Hypothalamus (tissue), 51 donors: ENCODE results near the gene COX4I2.

Source experiments
- DNase-seq, 51 donors: peaks; one replicate each; lab custom pipeline; 2025; lab: John Stamatoyannopoulos, UW

Gene COX4I2

GRCh38 chr20:31689141-31689540, 51.4 kb downstream of the COX4I2 start:
- DNase-seq, result no peak

- no peak for DNase-seq
Observed at GRCh38 chr20:31690124-31690666, 52.5 kb downstream of the COX4I2 start.

- no peak for DNase-seq
Observed at GRCh38 chr20:31691646-31692275, 54.0 kb downstream of the COX4I2 start.

- DNase-seq, result no peak
Observed at GRCh38 chr20:31693402-31693801, 55.7 kb downstream of the COX4I2 start.

GRCh38 chr20:31693987-31694661, 56.4 kb downstream of the COX4I2 start:
- DNase-seq, result no peak
